CD4-positive, alpha-beta T cell treated with Interleukin-2 at 100 ng/mL for 4 hours (primary cell): ENCODE data around the gene ALB.

ENCODE experiments used
- DNase-seq: peaks from one replicate; pipeline ENCODE4 v3.0.0-alpha.2; 2020; ENCODE audit warnings: low spot score

Gene ALB

GRCh38 chr4:73451981-73452747 lies 48.1 kb downstream of the ALB start:
- DNase-seq, result no peak

- no peak for DNase-seq
Measured at GRCh38 chr4:73452953-73453700, 49.0 kb downstream of the ALB start.

DNA sequence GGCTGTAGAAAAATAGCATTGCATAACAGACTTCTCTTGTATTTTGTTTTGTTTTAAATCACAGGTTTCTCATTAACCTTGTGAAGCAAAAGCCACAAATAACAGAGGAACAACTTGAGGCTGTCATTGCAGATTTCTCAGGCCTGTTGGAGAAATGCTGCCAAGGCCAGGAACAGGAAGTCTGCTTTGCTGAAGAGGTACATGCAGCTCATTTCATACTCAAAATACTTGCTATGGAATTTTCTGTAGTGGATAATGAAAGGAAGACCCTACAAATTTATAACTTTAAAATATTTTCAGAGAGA lies 49.6 kb downstream of the ALB start:
- DNase-seq, result no peak

DNA sequence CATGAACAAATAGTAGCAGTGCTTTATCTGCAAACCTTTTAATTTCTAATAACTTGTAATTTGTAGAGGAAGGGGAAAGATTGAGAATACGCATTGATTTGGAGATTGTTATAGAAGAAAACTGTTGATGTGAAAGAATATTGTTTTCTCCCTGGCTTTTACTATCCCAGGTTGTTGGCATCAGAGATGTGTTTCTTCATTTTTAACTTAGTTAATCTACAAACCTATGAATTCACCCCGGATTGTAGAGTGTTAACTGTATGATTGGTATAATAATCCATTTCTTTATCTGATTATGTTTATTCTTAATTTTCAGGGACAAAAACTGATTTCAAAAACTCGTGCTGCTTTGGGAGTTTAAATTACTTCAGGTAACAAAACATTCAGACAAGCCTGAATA lies 50.8 kb downstream of the ALB start:
- DNase-seq, result no peak

DNA sequence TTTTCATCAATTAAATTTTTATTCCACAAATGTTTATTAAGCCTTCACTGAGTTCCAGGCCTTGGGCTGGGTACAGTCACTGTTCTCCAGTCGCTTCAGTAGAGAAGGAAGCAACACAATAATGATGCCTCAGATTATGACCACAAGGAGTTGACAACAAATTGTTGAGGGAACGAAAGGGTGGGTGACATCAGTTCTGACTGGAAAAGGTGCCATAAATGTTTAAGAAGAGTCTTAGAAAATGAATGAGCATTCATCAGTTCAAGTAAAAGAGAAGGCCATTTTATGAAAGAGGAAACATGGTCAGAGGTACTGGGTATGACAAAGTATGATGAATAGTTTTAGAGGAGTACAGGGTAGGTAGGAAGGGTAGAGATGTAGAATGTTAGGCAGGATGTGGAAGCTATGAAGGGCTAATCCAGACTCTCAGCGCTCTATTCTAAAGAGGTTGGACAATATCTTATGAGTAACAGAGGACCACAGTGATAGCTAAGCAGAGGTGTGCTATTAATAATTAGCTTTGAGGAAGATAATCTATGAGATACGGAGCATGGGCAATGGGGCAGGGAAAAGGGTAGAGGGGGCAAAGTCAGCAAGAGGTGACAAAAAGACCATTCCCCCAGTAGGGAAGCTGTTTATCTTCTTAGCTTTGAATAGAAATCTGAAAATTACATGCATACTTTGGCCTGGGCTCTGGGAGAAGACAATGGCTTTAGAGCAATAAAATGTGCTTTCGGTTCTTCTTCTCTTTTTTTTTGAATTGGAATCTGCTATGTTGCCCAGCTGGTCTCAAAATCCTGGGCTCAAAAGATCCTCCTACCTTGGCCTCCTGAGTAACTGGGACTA lies 52.3 kb downstream of the ALB start:
- no peak for DNase-seq

DNA sequence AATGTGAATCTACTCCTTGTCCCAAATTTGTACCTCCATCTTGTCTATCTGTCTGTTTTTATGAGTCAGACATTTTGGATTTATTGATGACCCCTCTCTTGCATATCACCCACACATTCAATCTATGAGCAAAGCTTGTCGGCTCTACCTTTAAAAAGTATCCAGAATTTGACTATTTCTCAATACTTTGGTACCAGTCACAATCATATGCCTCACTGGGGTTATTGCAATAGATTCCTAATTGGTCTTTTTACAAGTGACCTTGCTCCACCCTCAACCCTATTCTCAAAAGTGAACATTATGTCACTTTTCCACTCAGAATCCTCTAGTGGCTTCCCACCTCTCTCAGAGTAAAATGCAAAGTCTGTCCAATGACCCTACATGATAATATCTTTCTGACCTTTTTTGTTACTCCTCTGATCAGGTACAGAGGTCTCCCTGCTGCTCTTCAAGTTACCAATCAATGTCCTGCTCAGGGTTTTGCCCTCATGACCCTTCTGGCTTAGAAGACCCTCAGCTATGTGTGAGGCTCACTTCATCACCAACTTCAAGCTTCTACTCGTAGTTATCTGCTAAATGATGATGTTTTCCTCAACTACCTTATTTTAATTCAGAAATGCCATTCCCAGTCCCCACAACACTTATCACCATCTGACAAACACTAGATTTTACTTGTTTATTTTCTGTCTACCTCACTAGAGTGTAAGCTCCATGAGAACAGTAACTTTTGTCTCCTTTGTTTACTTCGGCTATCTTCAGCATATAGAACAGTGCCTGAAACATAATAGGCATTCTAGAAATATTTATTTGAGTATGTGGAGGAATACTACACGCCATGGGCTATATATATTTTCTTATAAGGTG lies 54.3 kb downstream of the ALB start:
- DNase-seq, result no peak

GRCh38 chr4:73459048-73459421 lies 54.9 kb downstream of the ALB start:
- DNase-seq, result no peak

DNA sequence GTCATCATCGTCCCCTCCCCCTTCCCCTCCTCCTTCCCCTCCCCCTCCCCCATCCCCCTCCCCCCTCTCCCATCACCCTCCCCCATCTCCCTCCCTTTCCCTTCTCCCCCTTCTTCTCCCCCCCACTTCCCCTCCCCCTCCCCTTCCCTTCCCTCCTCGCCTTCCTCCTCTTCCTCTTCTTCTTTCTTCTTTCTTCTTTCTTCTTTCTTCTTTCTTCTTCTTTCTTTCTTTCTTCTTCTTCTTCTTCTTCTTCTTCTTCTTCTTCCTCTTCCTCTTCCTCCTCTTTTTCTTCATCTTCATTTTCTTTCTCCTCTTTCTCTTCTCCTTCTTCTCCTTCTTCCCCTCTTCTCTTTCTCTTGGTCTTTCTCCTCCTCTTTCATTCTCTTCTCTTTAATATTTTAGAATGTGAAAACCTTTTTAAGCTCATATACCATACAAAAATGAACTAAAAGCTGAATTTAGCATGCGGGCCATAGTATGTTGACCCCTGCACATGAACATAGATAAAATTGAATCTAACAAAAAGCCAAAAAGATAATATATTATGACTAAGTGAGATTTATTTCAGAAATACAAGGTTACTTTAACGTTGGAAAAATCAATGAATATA lies 56.9 kb downstream of the ALB start:
- DNase-seq, result no peak

DNA sequence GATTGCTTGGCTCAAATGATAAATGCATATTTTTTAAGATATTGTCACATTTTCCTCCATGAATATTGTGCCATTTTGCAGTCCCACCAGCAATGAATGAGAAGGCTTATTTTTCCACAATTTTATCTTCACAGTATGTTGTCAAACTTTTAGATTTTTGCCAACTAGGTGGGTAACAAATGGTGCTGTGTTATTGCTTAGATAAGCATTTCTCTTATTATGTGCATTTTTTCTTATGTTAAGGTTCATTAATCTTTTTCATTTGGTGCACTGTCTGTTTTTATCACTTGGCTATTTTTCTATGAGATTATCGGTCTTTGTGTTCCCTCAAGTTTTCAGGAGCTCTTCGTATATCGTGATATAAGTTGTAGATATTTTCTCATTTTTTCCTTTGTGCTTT lies 64.1 kb downstream of the ALB start:
- no peak for DNase-seq

- no peak for DNase-seq
Measured at GRCh38 chr4:73470728-73471127, 66.6 kb downstream of the ALB start.
